Adrenal gland (tissue), 5 donors: ENCODE measurements around the gene PRKCQ.

Source experiments
- POLR2A ChIP-seq, 2 donors: fragments of 450-650 bp; IDR thresholded peaks; one replicate each; pipeline ENCODE4 v1.6.1; 2017; ENCODE audit warnings: antibody characterized with exemption in 2 of 2, mild to moderate bottlenecking in 2 of 2, moderate library complexity in 1 of 2
- TF ChIP-seq, protein P1 (sequence below), 6 experiments: fragments of 450-650 bp in 4 of 6; fragments of 200-600 bp in 2 of 6; sonication (generic) in 1 of 6; IDR thresholded peaks; 1 replicate in 5 of 6; 2 replicates in 1 of 6; pipeline versions ENCODE4 v1.5.1 to v1.8.0; 2016 to 2021; ENCODE audit warnings: antibody characterized with exemption in 6 of 6, mild to moderate bottlenecking in 2 of 6, moderate library complexity in 1 of 6
- donor health status: DM: no; HTN: no; CAD: no.

DNA sequence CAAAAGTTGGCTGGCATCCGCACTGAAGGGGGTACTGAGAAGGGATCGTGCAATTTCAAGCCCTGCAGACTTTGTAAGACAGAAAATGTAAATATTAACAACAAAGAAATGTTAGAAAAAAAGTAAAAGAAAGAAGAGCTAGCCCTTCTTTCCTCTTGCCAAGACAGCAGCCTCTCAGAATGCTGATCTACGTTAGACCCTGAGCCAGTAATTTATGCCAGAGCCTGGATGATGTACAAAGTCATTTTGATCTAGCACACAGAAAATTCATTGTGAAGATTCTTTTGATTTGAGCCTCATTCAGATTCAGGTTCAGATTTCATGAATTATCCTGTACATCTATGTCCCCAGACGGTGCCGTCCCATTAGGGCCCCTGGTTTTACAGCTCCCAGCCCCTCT lies 105.2 kb downstream of the PRKCQ start:
- TF ChIP-seq, protein P1, sequence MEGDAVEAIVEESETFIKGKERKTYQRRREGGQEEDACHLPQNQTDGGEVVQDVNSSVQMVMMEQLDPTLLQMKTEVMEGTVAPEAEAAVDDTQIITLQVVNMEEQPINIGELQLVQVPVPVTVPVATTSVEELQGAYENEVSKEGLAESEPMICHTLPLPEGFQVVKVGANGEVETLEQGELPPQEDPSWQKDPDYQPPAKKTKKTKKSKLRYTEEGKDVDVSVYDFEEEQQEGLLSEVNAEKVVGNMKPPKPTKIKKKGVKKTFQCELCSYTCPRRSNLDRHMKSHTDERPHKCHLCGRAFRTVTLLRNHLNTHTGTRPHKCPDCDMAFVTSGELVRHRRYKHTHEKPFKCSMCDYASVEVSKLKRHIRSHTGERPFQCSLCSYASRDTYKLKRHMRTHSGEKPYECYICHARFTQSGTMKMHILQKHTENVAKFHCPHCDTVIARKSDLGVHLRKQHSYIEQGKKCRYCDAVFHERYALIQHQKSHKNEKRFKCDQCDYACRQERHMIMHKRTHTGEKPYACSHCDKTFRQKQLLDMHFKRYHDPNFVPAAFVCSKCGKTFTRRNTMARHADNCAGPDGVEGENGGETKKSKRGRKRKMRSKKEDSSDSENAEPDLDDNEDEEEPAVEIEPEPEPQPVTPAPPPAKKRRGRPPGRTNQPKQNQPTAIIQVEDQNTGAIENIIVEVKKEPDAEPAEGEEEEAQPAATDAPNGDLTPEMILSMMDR (IDR thresholded peaks at IDR 0.05) = no peak
- no peak for TF ChIP-seq POLR2A (IDR thresholded peaks at IDR 0.05)
